ENCODE data around the gene HPD. TPM values are rescaled to one million over a fixed set of nuclear protein-coding genes. Genes with fewer than 3 reads are reported as not detected.

HPD gene
- total RNA-seq, 1 experiment from 2014 or later, result 12.7 TPM

GRCh38 chr12:121816925-121817647 lies 41.6 kb downstream of the HPD start:
- in situ Hi-C loops (cut with HindIII; ENCODE audit: low pct_unique_long_range_greater_than_20kb, low sequenced_read_pairs), result no loop called here
- no peak for DNase-seq (ENCODE audit: low read depth)

- in situ Hi-C loops (cut with HindIII; ENCODE audit: low pct_unique_long_range_greater_than_20kb, low sequenced_read_pairs), result no loop called here
- DNase-seq (ENCODE audit: low read depth), result no peak
Observed at GRCh38 chr12:121815263-121815662, 43.4 kb downstream of the HPD start.

- no peak for DNase-seq (ENCODE audit: low read depth)
- in situ Hi-C loops (cut with HindIII; ENCODE audit: low pct_unique_long_range_greater_than_20kb, low sequenced_read_pairs), result no loop called here
Observed at GRCh38 chr12:121814429-121815119, 44.1 kb downstream of the HPD start.

- no peak for DNase-seq (ENCODE audit: low read depth)
- in situ Hi-C loops (cut with HindIII; ENCODE audit: low pct_unique_long_range_greater_than_20kb, low sequenced_read_pairs), result no loop called here
Observed at GRCh38 chr12:121813951-121814350, 44.7 kb downstream of the HPD start.

DNA sequence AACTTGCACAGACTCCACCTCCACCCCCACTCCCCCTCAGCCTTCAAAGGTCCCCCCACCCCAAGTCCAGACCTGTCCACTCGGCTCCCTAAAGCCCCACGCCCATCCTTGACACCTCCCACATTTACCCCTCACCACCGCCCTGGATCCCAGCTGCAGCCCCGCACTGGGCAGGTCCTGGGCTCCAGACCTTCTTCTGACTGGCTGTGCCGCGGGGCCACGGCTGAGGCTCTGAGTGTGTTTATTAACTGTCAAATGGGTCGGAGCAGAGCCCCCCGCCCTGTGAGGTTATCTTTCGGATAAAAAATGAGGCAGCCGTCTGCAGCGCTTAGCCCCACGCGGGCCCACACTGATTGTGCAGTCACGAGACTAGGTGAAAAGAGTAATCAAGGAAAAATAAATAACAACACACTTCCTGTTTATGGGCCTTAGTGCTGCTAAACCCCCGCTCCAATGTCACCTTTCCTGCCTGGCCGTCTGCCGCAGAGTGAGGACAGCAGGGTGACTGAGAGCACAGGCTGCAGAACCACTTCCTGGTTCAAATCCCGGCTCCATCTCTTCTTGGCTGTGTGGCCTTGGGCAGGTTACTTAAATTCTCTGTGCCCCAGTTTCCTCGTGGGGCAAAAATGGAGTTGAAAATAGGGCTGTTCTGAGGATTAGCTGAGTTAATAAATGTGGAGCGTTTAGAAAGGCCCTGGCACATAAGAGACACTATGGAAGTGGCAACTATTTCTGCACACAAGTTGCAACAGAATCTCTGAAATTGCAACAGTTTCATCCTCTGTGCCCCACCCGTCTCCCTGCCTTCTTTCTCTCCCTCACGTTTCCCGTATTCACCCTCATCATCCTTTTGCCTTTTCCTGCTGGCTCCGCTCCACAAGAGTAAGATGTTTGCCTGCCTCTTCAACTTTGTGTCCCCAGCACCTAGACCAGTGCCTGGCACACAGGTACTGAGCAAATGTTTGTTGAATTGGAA lies 45.5 kb downstream of the HPD start:
- in situ Hi-C loops (cut with HindIII; ENCODE audit: low pct_unique_long_range_greater_than_20kb, low sequenced_read_pairs), result no loop called here

DNA sequence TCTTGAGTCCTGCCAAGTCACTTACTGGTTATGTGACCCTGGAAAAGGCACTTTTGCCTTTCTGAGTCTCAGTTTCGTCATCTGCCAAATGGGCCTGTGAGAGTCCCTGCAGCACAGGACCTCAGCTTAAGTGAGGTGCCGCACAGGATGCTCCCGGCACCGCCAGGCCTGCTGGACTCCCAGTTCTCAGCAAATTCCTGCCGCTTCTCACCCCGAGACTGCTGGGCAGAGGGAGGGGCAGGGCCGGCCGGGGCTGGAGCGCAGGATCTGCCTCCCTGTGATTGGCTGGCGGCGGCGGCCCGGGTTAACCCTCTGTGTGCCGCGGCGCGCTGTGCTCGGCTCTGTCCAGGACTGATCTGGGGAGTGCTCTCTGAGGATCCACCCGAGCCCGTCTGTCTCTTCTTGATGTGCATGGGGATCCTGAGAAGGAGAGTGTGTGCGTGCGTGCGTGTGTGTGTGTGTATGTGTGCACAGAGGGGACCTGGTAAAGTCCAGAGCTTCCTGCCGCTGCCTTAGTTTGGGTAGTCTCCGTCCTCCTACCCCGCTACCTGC lies 46.3 kb downstream of the HPD start:
- in situ Hi-C loops (cut with HindIII; ENCODE audit: low pct_unique_long_range_greater_than_20kb, low sequenced_read_pairs), result no loop called here

More for the DNA sequence above, 45.5 kb downstream of the HPD start:
- DNase-seq (ENCODE audit: low read depth), result no peak

GRCh38 chr12:121811434-121812319 lies 47.0 kb downstream of the HPD start:
- in situ Hi-C loops (cut with HindIII; ENCODE audit: low pct_unique_long_range_greater_than_20kb, low sequenced_read_pairs), result no loop called here
- peak; percentile 63 for DNase-seq (ENCODE audit: low read depth)

More for the DNA sequence above, 46.3 kb downstream of the HPD start:
- peak; percentile 69 for DNase-seq (ENCODE audit: low read depth)

DNA sequence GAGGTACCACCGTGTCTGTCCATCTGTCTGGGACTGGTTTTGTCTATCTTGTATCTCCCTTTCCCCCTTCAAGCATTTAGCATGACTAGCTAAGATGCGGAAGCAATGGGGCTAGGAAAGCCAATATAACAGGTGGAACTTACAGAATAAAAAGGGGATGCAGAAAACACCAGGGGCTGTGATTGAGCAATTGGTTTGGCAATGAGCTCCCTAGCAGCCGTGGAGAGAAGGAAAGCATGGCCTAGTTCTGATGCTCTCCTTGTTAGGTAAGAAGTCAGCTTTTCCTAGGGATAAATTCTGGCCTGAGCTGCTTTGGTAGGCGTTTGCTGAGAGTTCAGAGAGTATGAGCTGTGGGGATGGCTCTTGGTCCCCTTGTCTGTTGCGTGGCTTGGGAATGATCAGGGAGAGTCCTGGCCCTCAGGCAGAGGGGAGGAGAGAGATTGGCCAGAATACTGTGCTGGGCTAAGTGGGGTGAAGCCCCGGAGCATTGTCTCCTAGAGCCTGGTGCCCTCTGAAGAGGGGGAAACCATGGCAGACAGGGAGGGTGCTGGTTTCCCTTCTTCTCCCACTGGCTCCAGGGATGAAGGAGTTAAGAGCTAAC lies 47.7 kb downstream of the HPD start:
- DNase-seq (ENCODE audit: low read depth), result no peak
- in situ Hi-C loops (cut with HindIII; ENCODE audit: low pct_unique_long_range_greater_than_20kb, low sequenced_read_pairs), result no loop called here

DNA sequence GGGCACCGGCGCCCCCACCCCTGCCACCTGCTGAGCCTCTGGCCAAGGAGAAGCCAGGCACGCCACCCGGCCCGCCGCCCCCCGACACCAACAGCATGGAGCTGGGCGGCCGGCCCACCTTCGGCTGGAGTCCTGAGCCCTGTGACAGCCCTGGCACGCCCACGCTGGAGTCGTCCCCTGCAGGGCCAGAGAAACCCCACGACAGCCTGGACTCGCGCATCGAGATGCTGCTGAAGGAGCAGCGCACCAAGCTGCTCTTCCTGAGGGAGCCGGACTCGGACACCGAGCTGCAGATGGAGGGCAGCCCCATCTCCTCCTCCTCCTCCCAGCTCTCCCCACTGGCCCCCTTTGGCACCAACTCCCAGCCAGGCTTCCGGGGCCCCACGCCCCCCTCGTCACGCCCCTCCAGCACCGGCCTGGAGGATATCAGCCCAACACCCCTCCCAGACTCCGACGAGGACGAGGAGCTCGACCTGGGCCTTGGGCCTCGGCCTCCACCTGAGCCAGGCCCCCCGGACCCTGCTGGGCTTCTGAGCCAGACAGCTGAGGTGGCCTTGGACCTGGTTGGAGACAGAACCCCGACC lies 48.3 kb downstream of the HPD start:
- in situ Hi-C loops (cut with HindIII; ENCODE audit: low pct_unique_long_range_greater_than_20kb, low sequenced_read_pairs), result no loop called here
- DNase-seq (ENCODE audit: low read depth), result no peak

DNA sequence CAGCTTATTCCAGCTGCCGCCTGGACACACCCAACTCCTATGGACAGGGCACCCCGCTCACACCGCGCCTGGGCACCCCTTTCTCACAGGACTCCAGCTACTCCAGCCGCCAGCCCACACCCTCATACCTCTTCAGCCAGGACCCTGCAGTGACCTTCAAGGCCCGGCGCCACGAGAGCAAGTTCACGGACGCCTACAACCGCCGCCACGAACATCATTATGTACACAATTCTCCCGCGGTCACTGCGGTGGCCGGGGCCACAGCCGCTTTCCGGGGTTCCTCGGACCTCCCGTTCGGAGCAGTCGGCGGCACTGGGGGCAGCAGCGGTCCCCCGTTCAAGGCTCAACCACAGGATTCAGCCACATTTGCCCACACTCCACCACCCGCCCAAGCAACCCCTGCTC lies 48.9 kb downstream of the HPD start:
- in situ Hi-C loops (cut with HindIII; ENCODE audit: low pct_unique_long_range_greater_than_20kb, low sequenced_read_pairs), result no loop called here
- DNase-seq (ENCODE audit: low read depth), result no peak

DNA sequence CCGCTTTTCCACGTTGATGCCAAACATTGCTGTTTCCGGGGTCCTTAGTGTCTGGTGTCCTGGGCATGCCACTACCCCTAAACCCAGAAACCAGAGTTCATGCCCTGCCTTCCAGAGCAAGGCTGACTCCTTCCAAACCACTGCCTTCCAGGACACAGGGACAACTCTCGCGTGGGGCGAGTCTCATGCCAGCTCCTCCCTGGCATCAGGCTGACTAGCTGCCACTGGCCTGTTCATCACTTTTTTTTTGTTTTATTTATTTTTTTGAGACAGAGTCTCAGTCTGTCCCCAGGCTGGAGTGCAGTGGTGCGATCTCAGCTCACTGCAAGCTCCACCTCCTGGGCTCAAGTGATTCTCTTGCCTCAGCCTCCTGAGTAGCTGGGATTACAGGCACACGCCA lies 50.0 kb downstream of the HPD start:
- DNase-seq (ENCODE audit: low read depth), result no peak
- in situ Hi-C loops (cut with HindIII; ENCODE audit: low pct_unique_long_range_greater_than_20kb, low sequenced_read_pairs), result no loop called here

DNA sequence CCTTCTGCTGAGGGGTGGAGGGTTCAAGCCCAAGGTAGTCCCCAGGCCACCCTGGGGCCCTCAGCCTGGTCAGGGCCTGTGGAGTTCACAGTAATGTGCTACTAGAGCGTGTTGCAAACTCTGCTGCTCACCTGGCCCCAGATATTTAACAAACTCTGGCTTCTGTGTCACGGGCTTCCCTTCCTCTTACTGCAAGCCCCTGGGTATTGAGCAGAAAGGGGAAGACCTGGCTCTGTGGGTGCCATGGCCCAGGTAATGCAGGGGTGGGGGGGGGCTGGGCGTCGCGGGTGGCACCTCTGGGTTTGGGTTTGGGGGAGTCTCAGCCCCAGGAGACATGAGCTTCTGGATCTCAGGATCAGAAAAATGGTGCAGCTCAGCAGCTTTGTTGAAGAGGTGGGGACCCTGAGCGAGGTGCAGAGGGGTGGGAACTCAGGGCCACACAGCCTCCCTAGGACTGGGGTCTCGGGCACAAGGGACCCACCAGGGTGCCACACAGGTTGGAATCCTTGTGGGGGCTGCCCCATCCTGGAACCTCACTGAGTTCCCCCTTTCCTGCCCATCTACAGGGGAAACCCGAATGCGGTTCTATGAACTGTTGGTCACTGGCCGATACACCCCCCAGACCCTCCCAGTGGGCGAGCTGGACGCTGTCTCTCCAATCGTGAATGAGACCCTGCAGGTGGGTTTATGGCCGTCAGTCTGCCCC lies 50.9 kb downstream of the HPD start:
- DNase-seq (ENCODE audit: low read depth), result no peak
- in situ Hi-C loops (cut with HindIII; ENCODE audit: low pct_unique_long_range_greater_than_20kb, low sequenced_read_pairs), result no loop called here

DNA sequence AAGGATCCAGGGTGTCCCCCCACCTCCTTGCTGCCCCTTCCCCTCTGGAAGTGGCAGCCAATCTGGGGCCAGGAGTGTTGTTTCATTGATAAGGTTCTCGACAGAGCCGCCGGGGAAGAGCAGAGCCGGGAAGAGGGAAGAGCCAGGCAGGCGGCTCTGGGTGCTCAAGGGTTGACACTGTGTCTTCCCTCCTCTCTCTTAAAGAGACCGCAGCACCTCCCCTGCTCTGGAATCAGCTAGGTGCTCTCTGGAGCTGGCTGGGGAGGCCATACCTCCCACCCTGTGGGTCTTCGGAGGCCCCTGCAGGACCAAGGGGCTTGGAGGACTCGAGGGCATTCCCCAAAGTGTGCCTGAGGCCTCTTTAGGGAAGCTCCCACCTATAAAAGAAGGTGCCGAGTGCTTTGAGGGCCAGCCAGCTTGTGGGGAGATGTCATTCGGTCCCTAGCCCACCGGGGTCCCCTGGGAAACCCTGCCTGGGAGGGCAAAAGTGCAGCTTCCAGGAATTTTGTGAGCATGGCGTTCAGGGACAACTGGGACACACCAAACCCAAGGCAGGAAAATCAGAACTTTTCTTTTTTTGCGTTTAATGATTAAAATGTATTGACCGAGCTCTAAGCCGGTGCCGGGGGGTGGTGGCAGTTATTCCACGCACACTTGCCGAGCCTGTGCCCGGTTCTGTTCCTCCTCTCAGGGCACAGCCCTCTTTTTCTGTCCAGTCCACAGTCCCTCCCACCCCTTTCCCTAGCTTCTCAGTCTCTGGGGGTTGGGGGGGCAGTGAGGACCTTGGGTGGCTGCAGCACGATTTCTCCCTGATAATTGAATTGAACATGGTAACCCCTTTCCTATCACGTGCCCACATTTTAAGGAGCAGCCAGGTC lies 51.9 kb downstream of the HPD start:
- DNase-seq (ENCODE audit: low read depth), result no peak
- in situ Hi-C loops (cut with HindIII; ENCODE audit: low pct_unique_long_range_greater_than_20kb, low sequenced_read_pairs), result no loop called here

DNA sequence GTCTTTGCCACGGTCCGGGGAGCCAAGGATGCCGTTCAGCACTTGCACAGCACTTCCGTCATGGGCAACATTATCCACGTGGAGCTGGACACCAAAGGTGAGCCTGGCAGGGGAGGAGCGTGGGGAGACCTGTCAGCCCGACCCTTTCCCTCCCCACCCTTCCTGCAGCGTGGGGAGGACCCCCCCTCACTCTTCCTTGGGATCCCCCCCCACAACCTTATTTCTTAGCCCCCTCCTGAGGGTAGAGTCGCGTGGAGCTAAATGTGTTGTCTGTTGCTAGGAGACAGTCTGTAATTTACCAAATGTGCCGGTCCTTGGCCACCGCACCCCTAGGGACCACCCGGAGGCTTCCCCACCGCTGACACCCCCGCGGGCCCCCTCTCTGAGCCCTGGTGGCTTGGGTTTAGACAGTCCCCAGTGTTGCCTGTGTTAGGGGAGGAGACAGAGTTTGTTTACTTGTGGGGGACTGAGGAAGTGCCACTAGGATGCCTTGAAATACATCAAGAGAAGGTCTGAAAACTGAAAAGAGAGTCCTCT lies 52.6 kb downstream of the HPD start:
- in situ Hi-C loops (cut with HindIII; ENCODE audit: low pct_unique_long_range_greater_than_20kb, low sequenced_read_pairs), result no loop called here

More for the DNA sequence above, 52.6 kb downstream of the HPD start:
- DNase-seq (ENCODE audit: low read depth), result no peak
